HepG2 (cell line): ENCODE measurements around the gene NAMPT. TPM values are rescaled to one million over a fixed set of nuclear protein-coding genes. Genes with fewer than 3 reads are reported as not detected.

Experiments used
- CHD2 ChIP-seq: IDR thresholded peaks from 2 replicates; pipeline ENCODE4 v1.6.1; 2011; ENCODE audit warnings: low read depth, low read length, improper control_type of control experiment
- EHMT2 ChIP-seq: fragments of 200-600 bp; sonication (generic); IDR thresholded peaks from 2 replicates; pipeline ENCODE4 v1.7.0; 2017; ENCODE audit warnings: antibody characterized with exemption, low read depth, low read length, borderline replicate concordance
- GZF1 ChIP-seq: sonication (generic); formaldehyde crosslinking; IDR thresholded peaks from 2 replicates; pipeline ENCODE4 v1.5.1; 2020; ENCODE audit warnings: mild to moderate bottlenecking, missing genetic modification reagents
- HDAC6 ChIP-seq: fragments of 200-600 bp; sonication (generic); IDR thresholded peaks from 2 replicates; pipeline ENCODE4 v1.7.0; 2017; ENCODE audit warnings: mild to moderate bottlenecking, antibody characterized with exemption, low read length, low read depth
- HNRNPLL ChIP-seq: fragments of 200-400 bp; formaldehyde crosslinking; IDR thresholded peaks from 2 replicates; pipeline ENCODE4 v1.6.1; 2017; ENCODE audit warnings: mild to moderate bottlenecking, low read depth, low read length; ENCODE audit not compliant: poor library complexity, severe bottlenecking
- MEF2D ChIP-seq: sonication (generic); formaldehyde crosslinking; IDR thresholded peaks from 2 replicates; pipeline ENCODE4 v1.5.1; 2020; ENCODE audit warnings: mild to moderate bottlenecking, missing genetic modification reagents
- PHF21A ChIP-seq: sonication (generic); formaldehyde crosslinking; IDR thresholded peaks from 2 replicates; pipeline ENCODE4 v1.5.0; 2020; ENCODE audit warnings: mild to moderate bottlenecking, missing genetic modification reagents
- RORA ChIP-seq: sonication (generic); formaldehyde crosslinking; IDR thresholded peaks from 2 replicates; pipeline ENCODE4 v1.5.0; 2020; ENCODE audit warnings: mild to moderate bottlenecking, missing genetic modification reagents, moderate library complexity
- TMF1 ChIP-seq: sonication (generic); formaldehyde crosslinking; IDR thresholded peaks from 2 replicates; pipeline ENCODE4 v1.8.1; 2022; ENCODE audit warnings: low read depth, missing genetic modification reagents
- ZNF354B ChIP-seq: sonication (generic); formaldehyde crosslinking; IDR thresholded peaks from 2 replicates; pipeline ENCODE4 v1.8.0; 2022; ENCODE audit warnings: mild to moderate bottlenecking, missing genetic modification reagents
- polyA plus RNA-seq, 8 experiments: library from polyadenylated mRNA; depleted of rRNA in 3 of 8; stranded (reverse) in 7 of 8; unstranded in 1 of 8; fragments of >200 nt; fragmentation: Illumina TruSeq in 4 of 8; extraction: Trizol in 4 of 8; gene quantifications; 2 replicates each; pipeline versions ENCODE4 v1.2.1 to v1.2.3, GENCODE V29; 2011 to 2016; ENCODE audit warnings: low read depth in 4 of 8, missing spikeins in 1 of 8, mixed read lengths in 1 of 8; ENCODE audit not compliant: insufficient read depth in 1 of 8
- total RNA-seq, 5 experiments: library from RNA; depleted of rRNA; stranded (reverse); fragments of >200 nt; fragmentation: Illumina TruSeq; extraction: Trizol; gene quantifications; 2 replicates each; pipeline ENCODE4 v1.2.3, GENCODE V29; 2016; ENCODE audit warnings: low read depth in 1 of 5
- TF ChIP-seq, protein P1 (sequence below): sonication (generic); formaldehyde crosslinking; conservative IDR thresholded peaks from 2 replicates; pipeline ENCODE4 v1.4.0; 2020; ENCODE audit warnings: missing genetic modification reagents
- TF ChIP-seq, protein P2 (sequence below): sonication (generic); formaldehyde crosslinking; IDR thresholded peaks from 2 replicates; pipeline ENCODE4 v1.5.0; 2020; ENCODE audit warnings: missing genetic modification reagents
- TF ChIP-seq, protein P3 (sequence below): sonication (generic); formaldehyde crosslinking; IDR thresholded peaks from 2 replicates; pipeline ENCODE4 v1.8.0; 2022; ENCODE audit warnings: mild to moderate bottlenecking, missing genetic modification reagents, moderate library complexity
- TF ChIP-seq, protein P4 (sequence below): sonication (generic); formaldehyde crosslinking; IDR thresholded peaks from 2 replicates; pipeline ENCODE4 v1.4.0; 2020; ENCODE audit warnings: mild to moderate bottlenecking, low read depth, missing genetic modification reagents
- TF ChIP-seq, protein P5 (sequence below): sonication (generic); formaldehyde crosslinking; IDR thresholded peaks from 2 replicates; pipeline ENCODE4 v1.5.0; 2020; ENCODE audit warnings: mild to moderate bottlenecking, missing genetic modification reagents, moderate library complexity
- TF ChIP-seq, protein P6 (sequence below): IDR thresholded peaks from 2 replicates; pipeline ENCODE4 v1.6.1; 2016; ENCODE audit warnings: missing compliant biosample characterization, missing genetic modification reagents, borderline replicate concordance

NAMPT gene
- total and polyA plus RNA-seq, 2 of the 13 experiments (the other 11 are each of a cell fraction or from before 2014, with no cell fraction given), result 15.8 to 67.7 TPM

DNA sequence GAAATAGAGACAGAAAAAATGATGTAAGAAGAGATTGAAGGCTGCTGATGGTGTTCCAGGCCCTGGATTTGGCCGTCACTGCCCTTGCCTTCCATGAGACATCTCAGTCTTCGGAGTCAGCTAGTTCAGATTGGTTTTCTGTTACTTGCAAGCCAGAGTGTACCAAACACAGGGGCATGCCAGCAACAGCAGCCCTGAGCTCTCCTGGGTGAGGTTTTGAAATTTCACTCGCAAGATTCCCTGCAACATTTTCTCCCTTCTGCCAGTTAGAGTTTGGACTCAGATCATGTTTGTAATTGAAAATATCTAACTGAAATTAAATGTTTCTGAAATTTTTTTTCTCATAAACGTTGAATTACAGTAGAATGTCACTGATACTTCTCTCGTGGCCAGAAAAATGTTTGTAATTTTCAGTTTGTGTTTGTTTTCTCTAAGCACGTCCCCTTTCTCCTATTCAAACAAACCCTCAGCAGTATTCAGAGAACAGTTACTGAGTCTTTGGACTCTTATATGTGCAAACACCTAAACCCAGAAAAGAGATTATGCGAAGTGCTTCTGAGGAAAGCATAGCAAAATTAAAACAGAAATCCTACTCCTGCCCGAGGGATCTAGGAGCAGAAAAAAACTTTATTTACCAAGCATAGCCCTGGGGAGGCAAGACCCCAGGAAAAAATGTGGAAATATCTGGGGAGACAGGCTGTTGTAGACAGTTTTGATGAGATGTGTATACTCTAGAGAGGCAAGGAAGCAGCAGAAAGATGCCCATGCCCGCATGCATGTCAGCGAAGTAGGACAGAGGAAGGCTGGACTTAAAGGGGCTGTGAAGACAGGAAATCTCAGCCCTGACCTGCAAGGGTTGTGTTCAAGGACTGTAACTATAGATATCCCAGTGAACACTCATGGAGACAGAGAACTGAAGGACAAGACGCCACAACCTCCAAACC is 43.0 kb upstream of the NAMPT start (continued):
- TF ChIP-seq, protein P1, sequence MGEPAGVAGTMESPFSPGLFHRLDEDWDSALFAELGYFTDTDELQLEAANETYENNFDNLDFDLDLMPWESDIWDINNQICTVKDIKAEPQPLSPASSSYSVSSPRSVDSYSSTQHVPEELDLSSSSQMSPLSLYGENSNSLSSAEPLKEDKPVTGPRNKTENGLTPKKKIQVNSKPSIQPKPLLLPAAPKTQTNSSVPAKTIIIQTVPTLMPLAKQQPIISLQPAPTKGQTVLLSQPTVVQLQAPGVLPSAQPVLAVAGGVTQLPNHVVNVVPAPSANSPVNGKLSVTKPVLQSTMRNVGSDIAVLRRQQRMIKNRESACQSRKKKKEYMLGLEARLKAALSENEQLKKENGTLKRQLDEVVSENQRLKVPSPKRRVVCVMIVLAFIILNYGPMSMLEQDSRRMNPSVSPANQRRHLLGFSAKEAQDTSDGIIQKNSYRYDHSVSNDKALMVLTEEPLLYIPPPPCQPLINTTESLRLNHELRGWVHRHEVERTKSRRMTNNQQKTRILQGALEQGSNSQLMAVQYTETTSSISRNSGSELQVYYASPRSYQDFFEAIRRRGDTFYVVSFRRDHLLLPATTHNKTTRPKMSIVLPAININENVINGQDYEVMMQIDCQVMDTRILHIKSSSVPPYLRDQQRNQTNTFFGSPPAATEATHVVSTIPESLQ, result no peak
- TF ChIP-seq, protein P2, sequence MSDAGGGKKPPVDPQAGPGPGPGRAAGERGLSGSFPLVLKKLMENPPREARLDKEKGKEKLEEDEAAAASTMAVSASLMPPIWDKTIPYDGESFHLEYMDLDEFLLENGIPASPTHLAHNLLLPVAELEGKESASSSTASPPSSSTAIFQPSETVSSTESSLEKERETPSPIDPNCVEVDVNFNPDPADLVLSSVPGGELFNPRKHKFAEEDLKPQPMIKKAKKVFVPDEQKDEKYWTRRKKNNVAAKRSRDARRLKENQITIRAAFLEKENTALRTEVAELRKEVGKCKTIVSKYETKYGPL (CRISPR knock-in tag), result no peak
- TF ChIP-seq, protein P3, sequence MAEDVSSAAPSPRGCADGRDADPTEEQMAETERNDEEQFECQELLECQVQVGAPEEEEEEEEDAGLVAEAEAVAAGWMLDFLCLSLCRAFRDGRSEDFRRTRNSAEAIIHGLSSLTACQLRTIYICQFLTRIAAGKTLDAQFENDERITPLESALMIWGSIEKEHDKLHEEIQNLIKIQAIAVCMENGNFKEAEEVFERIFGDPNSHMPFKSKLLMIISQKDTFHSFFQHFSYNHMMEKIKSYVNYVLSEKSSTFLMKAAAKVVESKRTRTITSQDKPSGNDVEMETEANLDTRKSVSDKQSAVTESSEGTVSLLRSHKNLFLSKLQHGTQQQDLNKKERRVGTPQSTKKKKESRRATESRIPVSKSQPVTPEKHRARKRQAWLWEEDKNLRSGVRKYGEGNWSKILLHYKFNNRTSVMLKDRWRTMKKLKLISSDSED (CRISPR knock-in tag), result no peak
- TF ChIP-seq HDAC6, result no peak
- TF ChIP-seq EHMT2, result no peak
- TF ChIP-seq MEF2D (CRISPR knock-in tag), result no peak
- TF ChIP-seq ZNF354B (CRISPR knock-in tag), result no peak
- TF ChIP-seq TMF1, result no peak
- 0 out of 2 replicates have a peak, but pooled peaks have one; percentile 71 for TF ChIP-seq RORA (CRISPR knock-in tag)
- TF ChIP-seq, protein P4, sequence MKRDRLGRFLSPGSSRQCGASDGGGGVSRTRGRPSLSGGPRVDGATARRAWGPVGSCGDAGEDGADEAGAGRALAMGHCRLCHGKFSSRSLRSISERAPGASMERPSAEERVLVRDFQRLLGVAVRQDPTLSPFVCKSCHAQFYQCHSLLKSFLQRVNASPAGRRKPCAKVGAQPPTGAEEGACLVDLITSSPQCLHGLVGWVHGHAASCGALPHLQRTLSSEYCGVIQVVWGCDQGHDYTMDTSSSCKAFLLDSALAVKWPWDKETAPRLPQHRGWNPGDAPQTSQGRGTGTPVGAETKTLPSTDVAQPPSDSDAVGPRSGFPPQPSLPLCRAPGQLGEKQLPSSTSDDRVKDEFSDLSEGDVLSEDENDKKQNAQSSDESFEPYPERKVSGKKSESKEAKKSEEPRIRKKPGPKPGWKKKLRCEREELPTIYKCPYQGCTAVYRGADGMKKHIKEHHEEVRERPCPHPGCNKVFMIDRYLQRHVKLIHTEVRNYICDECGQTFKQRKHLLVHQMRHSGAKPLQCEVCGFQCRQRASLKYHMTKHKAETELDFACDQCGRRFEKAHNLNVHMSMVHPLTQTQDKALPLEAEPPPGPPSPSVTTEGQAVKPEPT (CRISPR knock-in tag), result no peak
- TF ChIP-seq, protein P5, sequence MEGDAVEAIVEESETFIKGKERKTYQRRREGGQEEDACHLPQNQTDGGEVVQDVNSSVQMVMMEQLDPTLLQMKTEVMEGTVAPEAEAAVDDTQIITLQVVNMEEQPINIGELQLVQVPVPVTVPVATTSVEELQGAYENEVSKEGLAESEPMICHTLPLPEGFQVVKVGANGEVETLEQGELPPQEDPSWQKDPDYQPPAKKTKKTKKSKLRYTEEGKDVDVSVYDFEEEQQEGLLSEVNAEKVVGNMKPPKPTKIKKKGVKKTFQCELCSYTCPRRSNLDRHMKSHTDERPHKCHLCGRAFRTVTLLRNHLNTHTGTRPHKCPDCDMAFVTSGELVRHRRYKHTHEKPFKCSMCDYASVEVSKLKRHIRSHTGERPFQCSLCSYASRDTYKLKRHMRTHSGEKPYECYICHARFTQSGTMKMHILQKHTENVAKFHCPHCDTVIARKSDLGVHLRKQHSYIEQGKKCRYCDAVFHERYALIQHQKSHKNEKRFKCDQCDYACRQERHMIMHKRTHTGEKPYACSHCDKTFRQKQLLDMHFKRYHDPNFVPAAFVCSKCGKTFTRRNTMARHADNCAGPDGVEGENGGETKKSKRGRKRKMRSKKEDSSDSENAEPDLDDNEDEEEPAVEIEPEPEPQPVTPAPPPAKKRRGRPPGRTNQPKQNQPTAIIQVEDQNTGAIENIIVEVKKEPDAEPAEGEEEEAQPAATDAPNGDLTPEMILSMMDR (CRISPR knock-in tag), result no peak
- no peak for TF ChIP-seq GZF1 (CRISPR knock-in tag)
- TF ChIP-seq PHF21A (CRISPR knock-in tag), result 0 out of 2 replicates have a peak, but pooled peaks have one; percentile 42
- TF ChIP-seq, protein P6, sequence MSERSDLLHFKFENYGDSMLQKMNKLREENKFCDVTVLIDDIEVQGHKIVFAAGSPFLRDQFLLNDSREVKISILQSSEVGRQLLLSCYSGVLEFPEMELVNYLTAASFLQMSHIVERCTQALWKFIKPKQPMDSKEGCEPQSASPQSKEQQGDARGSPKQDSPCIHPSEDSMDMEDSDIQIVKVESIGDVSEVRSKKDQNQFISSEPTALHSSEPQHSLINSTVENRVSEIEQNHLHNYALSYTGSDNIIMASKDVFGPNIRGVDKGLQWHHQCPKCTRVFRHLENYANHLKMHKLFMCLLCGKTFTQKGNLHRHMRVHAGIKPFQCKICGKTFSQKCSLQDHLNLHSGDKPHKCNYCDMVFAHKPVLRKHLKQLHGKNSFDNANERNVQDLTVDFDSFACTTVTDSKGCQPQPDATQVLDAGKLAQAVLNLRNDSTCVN (CRISPR knock-in tag), result no peak
- TF ChIP-seq HNRNPLL, result no peak
- no peak for TF ChIP-seq CHD2
